ENCODE measurements around the gene TACC3.

GRCh38 chr4:1768367-1769034 lies 47.2 kb downstream of the TACC3 start:
- TF ChIP-seq, protein P1, sequence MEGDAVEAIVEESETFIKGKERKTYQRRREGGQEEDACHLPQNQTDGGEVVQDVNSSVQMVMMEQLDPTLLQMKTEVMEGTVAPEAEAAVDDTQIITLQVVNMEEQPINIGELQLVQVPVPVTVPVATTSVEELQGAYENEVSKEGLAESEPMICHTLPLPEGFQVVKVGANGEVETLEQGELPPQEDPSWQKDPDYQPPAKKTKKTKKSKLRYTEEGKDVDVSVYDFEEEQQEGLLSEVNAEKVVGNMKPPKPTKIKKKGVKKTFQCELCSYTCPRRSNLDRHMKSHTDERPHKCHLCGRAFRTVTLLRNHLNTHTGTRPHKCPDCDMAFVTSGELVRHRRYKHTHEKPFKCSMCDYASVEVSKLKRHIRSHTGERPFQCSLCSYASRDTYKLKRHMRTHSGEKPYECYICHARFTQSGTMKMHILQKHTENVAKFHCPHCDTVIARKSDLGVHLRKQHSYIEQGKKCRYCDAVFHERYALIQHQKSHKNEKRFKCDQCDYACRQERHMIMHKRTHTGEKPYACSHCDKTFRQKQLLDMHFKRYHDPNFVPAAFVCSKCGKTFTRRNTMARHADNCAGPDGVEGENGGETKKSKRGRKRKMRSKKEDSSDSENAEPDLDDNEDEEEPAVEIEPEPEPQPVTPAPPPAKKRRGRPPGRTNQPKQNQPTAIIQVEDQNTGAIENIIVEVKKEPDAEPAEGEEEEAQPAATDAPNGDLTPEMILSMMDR (IDR thresholded peaks at IDR 0.05) = no peak
- TF ChIP-seq POLR2A (IDR thresholded peaks at IDR 0.05) (no peak), POLR2AphosphoS5 (IDR thresholded peaks at IDR 0.05) (no peak)
